ENCODE results near the gene SH3PXD2B.

- TF ChIP-seq, protein P1, sequence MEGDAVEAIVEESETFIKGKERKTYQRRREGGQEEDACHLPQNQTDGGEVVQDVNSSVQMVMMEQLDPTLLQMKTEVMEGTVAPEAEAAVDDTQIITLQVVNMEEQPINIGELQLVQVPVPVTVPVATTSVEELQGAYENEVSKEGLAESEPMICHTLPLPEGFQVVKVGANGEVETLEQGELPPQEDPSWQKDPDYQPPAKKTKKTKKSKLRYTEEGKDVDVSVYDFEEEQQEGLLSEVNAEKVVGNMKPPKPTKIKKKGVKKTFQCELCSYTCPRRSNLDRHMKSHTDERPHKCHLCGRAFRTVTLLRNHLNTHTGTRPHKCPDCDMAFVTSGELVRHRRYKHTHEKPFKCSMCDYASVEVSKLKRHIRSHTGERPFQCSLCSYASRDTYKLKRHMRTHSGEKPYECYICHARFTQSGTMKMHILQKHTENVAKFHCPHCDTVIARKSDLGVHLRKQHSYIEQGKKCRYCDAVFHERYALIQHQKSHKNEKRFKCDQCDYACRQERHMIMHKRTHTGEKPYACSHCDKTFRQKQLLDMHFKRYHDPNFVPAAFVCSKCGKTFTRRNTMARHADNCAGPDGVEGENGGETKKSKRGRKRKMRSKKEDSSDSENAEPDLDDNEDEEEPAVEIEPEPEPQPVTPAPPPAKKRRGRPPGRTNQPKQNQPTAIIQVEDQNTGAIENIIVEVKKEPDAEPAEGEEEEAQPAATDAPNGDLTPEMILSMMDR (IDR thresholded peaks at IDR 0.05; ENCODE audit: borderline replicate concordance, extremely low read depth, low read length, poor library complexity, severe bottlenecking): no peak
- no peak for TF ChIP-seq EZH2 (IDR thresholded peaks at IDR 0.05; ENCODE audit: borderline replicate concordance, low read depth, low read length, severe bottlenecking)
Measured at GRCh38 chr5:172493002-172493401, 38.7 kb upstream of the SH3PXD2B start.

Data from DND-41 (cell line).